GM10266 (cell line): ENCODE measurements around the gene VARS2.
"Not testable (repeated sequence)": the region's sequence is repeated elsewhere in the genome, so short reads cannot be mapped to it uniquely, and the experiment has no call there.

ENCODE experiments used
- DNase-seq: peaks from one replicate; pipeline ENCODE4 v3.0.0; 2012; ENCODE audit errors: extremely low spot score
- CTCF ChIP-seq: IDR thresholded peaks from 2 replicates; pipeline ENCODE4 v1.5.1; 2012; ENCODE audit warnings: mild to moderate bottlenecking, low read depth; ENCODE audit not compliant: control insufficient read depth, insufficient read depth; ENCODE audit errors: missing control alignments

VARS2 gene

GRCh38 chr6:30907758-30908591 lies 6.1 kb upstream of the VARS2 start, which contains the start of gene GTF2H4:
Gene GTF2H4 (plus strand): TSS chr6:30908207.
- TF ChIP-seq CTCF = no peak
- DNase-seq = peak; percentile 94

- TF ChIP-seq CTCF = no peak
- no peak for DNase-seq
These were observed 5.3 kb upstream of the VARS2 start for GRCh38 chr6:30908700-30909099.

GRCh38 chr6:30910473-30910872 lies 3.6 kb upstream of the VARS2 start:
- not testable (repeated sequence) for DNase-seq

GRCh38 chr6:30912746-30913520 lies 1.1 kb upstream of the VARS2 start:
- no peak for TF ChIP-seq CTCF
- DNase-seq = no peak

- no peak for DNase-seq
- no peak for TF ChIP-seq CTCF
These were observed 340 bp upstream of the VARS2 start for GRCh38 chr6:30913721-30914075.

GRCh38 chr6:30914854-30915590 lies 984 bp downstream of the VARS2 start:
- DNase-seq = no peak
- no peak for TF ChIP-seq CTCF

- peak; percentile 64 for TF ChIP-seq CTCF
- DNase-seq = peak; percentile 87
These were observed 1.5 kb downstream of the VARS2 start for GRCh38 chr6:30915591-30915946.
